Calu3 (cell line): Measurements from ENCODE around the gene INAFM1. TPM values are rescaled to one million over a fixed set of nuclear protein-coding genes. Genes with fewer than 3 reads are reported as not detected.
A peak's percentile ranks its signal among the peaks of the same experiment; 100 is the strongest.

Experiments used
- BruUV-seq: library from RNA; stranded (reverse); fragments of 400-500 nt; replicated peaks from 2 replicates; lab custom pipeline; 2021; lab: Mats Ljungman, UMichigan
- CTCF ChIA-PET: fragments of 300-600 bp; sonication (Branson Sonifier 250); formaldehyde crosslinking; loops from one replicate; lab custom pipeline; 2022; ENCODE audit warnings: antibody characterized with exemption; lab: Charles Lee
- DNase-seq: peaks from one replicate; pipeline ENCODE4 v3.0.0; 2022
- H3K27ac Mint-ChIP-seq: one replicate; pipeline ENCODE4 v1.8.0; 2022; ENCODE audit warnings: mixed read lengths; ENCODE audit not compliant: unreplicated experiment
- H3K27me3 Mint-ChIP-seq: one replicate; pipeline ENCODE4 v1.8.0; 2022; ENCODE audit warnings: mixed read lengths; ENCODE audit not compliant: unreplicated experiment
- H3K36me3 Mint-ChIP-seq: one replicate; pipeline ENCODE4 v1.8.0; 2022; ENCODE audit warnings: mild to moderate bottlenecking, moderate library complexity, mixed read lengths; ENCODE audit not compliant: insufficient read depth, unreplicated experiment
- H3K4me1 Mint-ChIP-seq: one replicate; pipeline ENCODE4 v1.8.0; 2022; ENCODE audit warnings: mild to moderate bottlenecking, low read depth, mixed read lengths; ENCODE audit not compliant: unreplicated experiment
- H3K4me3 Mint-ChIP-seq: one replicate; pipeline ENCODE4 v1.8.0; 2022; ENCODE audit warnings: mild to moderate bottlenecking, low read depth, moderate library complexity, mixed read lengths; ENCODE audit not compliant: unreplicated experiment
- H3K9me3 Mint-ChIP-seq: one replicate; pipeline ENCODE4 v1.8.0; 2022; ENCODE audit warnings: low read depth, mixed read lengths; ENCODE audit not compliant: unreplicated experiment
- CTCF ChIP-seq: fragments of 200-600 bp; IDR thresholded peaks from one replicate; pipeline ENCODE4 v1.8.0; 2022; ENCODE audit warnings: antibody characterized with exemption; ENCODE audit not compliant: unreplicated experiment
- intact Hi-C: fragments of 100-400 bp; cut with micrococcal nuclease; formaldehyde crosslinking; loops from one replicate; pipeline ENCODE4 v1.10.0; 2022; ENCODE audit not compliant: unreplicated experiment
- total RNA-seq: library from RNA; stranded (reverse); gene quantifications from 2 replicates; pipeline ENCODE4 v1.2.3, GENCODE V29; 2022

Gene INAFM1
- total RNA-seq, 1 experiment from 2014 or later, result 13.9 TPM

GRCh38 chr19:47270408-47270807 is 4.3 kb upstream of the INAFM1 start:
- DNase-seq, result no peak
- peaks cover 81% of the 10 kb centered on the region for H3K36me3 Mint-ChIP-seq
- H3K4me3 Mint-ChIP-seq, result no peak overlapping the region
- H3K9me3 Mint-ChIP-seq, result no peaks in the 10 kb centered on the region
- H3K27ac Mint-ChIP-seq, result peak overlapping the region; percentile 17
- H3K27me3 Mint-ChIP-seq, result no peaks in the 10 kb centered on the region
- no TSS peak for BruUV-seq
- CTCF ChIA-PET, result no interaction called here
- H3K4me1 Mint-ChIP-seq, result peaks cover 11% of the 10 kb centered on the region
- no peak for TF ChIP-seq CTCF
- intact Hi-C loops, result no loop called here

- peaks cover 75% of the 10 kb centered on the region for H3K36me3 Mint-ChIP-seq
- no TSS peak for BruUV-seq
- peak overlapping the region; percentile 94 for H3K4me3 Mint-ChIP-seq
- H3K27ac Mint-ChIP-seq, result peak overlapping the region; percentile 95
- no peaks in the 10 kb centered on the region for H3K27me3 Mint-ChIP-seq
- no peaks in the 10 kb centered on the region for H3K9me3 Mint-ChIP-seq
- no peak for DNase-seq
- H3K4me1 Mint-ChIP-seq, result peaks cover 11% of the 10 kb centered on the region
- no peak for TF ChIP-seq CTCF
- CTCF ChIA-PET, result interaction anchor here (0.5 to 0.7 kb wide), 2 partner anchors 31 to 289 kb away, joined by 3 to 4 read pairs; no protein-coding TSS in a partner anchor
- intact Hi-C loops, result loop anchor here (2.0 kb wide), 1 partner anchor 13 kb away; no protein-coding TSS in a partner anchor
Measured at GRCh38 chr19:47271949-47272348, 2.7 kb upstream of the INAFM1 start.

GRCh38 chr19:47272448-47273312 is 2.0 kb upstream of the INAFM1 start:
- Mint-ChIP-seq H3K4me1 (peaks cover 13% of the 10 kb centered on the region), H3K36me3 (peaks cover 68% of the 10 kb centered on the region), H3K27me3 (no peaks in the 10 kb centered on the region), H3K4me3 (peak overlapping the region; percentile 94), H3K27ac (peak overlapping the region; percentile 95), H3K9me3 (no peaks in the 10 kb centered on the region)
- TF ChIP-seq CTCF, result no peak
- BruUV-seq, result no TSS peak
- CTCF ChIA-PET, result interaction anchor here (0.5 to 0.7 kb wide), 2 partner anchors 32 to 288 kb away, joined by 3 to 4 read pairs; no protein-coding TSS in a partner anchor
- intact Hi-C loops, result loop anchor here (2.0 kb wide), 1 partner anchor 14 kb away; no protein-coding TSS in a partner anchor
- DNase-seq, result no peak

- no peak for TF ChIP-seq CTCF
- H3K36me3 Mint-ChIP-seq, result peaks cover 60% of the 10 kb centered on the region
- H3K4me1 Mint-ChIP-seq, result peaks cover 19% of the 10 kb centered on the region
- DNase-seq, result peak; percentile 97
- CTCF ChIA-PET, result interaction anchor here (0.6 to 1.6 kb wide), 12 partner anchors 10 to 1628 kb away, joined by 3 to 10 read pairs (median 4); partner anchors contain the start of genes CCDC9 and DHX34
- no peaks in the 10 kb centered on the region for H3K27me3 Mint-ChIP-seq
- intact Hi-C loops, result loop anchor here (2.0 kb wide), 1 partner anchor 15 kb away; no protein-coding TSS in a partner anchor
- peak overlapping the region; percentile 95 for H3K27ac Mint-ChIP-seq
- BruUV-seq, result TSS peak; percentile 94
- H3K4me3 Mint-ChIP-seq, result peak overlapping the region; percentile 94
- H3K9me3 Mint-ChIP-seq, result no peaks in the 10 kb centered on the region
Measured at GRCh38 chr19:47273313-47274070, 1.2 kb upstream of the INAFM1 start.
